ENCODE results near the gene TEAD4. TPM values are rescaled to one million over a fixed set of nuclear protein-coding genes. Genes with fewer than 3 reads are reported as not detected.

The TEAD4 gene
- 34.2 to 49.6 TPM (median 45.4 TPM) in 5 replicates for total RNA-seq (2022; extraction: Qiagen RNA extraction)

DNA sequence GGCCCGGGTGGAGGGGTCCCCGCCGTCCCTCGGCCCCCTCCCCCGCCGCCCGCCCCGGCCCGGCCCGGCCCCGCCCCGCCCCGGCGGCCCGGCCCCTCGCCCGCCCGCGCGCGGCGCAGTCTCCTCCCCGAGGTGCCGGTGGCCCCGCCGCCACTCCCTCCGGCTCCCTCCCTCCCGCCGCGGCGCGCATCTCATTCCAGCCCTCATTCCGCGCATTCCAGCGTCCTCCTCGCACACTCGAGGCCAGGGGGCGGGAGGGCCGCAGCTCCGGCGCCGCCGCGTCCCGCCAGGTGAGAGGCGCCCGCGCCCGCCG, at the start of gene TEAD4:
TEAD4 (plus strand) TSS at position 206 of the 313 bp plus-strand sequence.

DNA sequence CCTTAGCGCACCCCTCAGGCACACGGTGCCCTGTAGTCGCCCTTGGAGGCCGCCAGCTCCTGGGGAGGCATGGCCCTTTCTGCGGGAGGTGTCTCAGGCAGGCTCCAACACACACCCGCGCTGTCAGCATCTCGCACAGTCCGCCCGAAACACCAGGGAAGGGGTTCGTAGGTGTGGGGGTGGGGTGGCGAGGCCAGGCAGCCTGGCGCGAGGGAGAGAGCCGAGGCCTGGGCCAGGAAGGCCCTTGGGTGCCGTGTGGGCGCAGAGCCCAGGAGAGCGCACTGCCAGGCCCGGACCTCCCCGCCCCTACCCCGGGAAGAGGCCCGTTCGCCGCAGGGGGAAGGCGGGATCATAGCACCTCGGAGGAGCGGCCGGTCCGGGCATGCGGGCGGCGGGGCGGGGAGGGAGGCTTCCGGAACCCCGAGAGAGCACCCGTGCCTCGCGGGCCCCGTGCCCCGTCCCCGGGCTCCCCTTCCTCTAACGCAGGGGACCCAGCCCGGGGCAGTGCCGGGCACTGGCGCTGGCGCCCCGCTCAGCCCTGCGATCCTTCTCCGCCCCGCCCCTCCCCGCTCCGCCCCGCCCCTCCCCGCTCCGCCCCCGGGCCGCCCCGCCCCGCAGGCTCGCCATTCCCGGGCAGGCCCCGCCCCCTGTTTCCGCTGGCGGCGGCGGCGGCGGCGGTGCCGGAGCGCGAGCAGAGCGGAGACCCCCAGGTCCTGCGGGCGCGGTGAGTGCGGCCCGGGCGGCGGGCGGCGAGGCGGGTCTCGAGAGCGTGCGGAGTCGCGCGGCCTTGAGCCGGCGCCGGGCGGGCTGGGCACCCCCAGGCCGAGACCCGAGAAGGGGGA, 117.8 kb downstream of the TEAD4 start, which contains the start of gene TSPAN9:
TSPAN9 (plus strand) TSS at position 650 of the 842 bp plus-strand sequence. CDS start 123,815 bp downstream, outside the sequence.

Other genes with a start within 250 kb of the TEAD4 start
- 111 to 115 TPM (median 113 TPM) in 5 replicates for gene FKBP4, start 164.4 kb upstream of the TEAD4 start, total RNA-seq (2022; extraction: Qiagen RNA extraction)
- gene ITFG2, start 146.7 kb upstream of the TEAD4 start, total RNA-seq (2022; extraction: Qiagen RNA extraction) = 13.3 to 19.6 TPM (median 17.1 TPM) in 5 replicates
- gene NRIP2, start 124.4 kb upstream of the TEAD4 start, total RNA-seq (2022; extraction: Qiagen RNA extraction) = not detected in 5 replicates
- gene TEX52, start 102.4 kb upstream of the TEAD4 start, total RNA-seq (2022; extraction: Qiagen RNA extraction) = not detected in 5 replicates
- gene FOXM1, start 82.2 kb upstream of the TEAD4 start, total RNA-seq (2022; extraction: Qiagen RNA extraction) = 86.3 to 96.8 TPM (median 90.3 TPM) in 5 replicates
- gene RHNO1, start 82.2 kb upstream of the TEAD4 start, total RNA-seq (2022; extraction: Qiagen RNA extraction) = 42.2 to 51.4 TPM (median 45.9 TPM) in 5 replicates
- 16.9 to 23.1 TPM (median 21.2 TPM) in 5 replicates for gene TULP3, start 68.5 kb upstream of the TEAD4 start, total RNA-seq (2022; extraction: Qiagen RNA extraction)
- 24.5 to 35.3 TPM (median 28.2 TPM) in 5 replicates for gene TSPAN9, start 118.0 kb downstream of the TEAD4 start, total RNA-seq (2022; extraction: Qiagen RNA extraction)